GM19328 (cell line): ENCODE data around the gene HSPB9.

ENCODE experiments used
- ATAC-seq: cut with Tn5 transposase; IDR thresholded peaks from one replicate; pipeline ENCODE4 v1.9.1; 2021; ENCODE audit warnings: mild to moderate bottlenecking, moderate library complexity; ENCODE audit not compliant: unreplicated experiment

The HSPB9 gene

GRCh38 chr17:42098730-42099399 lies 23.7 kb upstream of the HSPB9 start:
- ATAC-seq: no peak

GRCh38 chr17:42101513-42102292 lies 20.9 kb upstream of the HSPB9 start:
- no peak for ATAC-seq

DNA sequence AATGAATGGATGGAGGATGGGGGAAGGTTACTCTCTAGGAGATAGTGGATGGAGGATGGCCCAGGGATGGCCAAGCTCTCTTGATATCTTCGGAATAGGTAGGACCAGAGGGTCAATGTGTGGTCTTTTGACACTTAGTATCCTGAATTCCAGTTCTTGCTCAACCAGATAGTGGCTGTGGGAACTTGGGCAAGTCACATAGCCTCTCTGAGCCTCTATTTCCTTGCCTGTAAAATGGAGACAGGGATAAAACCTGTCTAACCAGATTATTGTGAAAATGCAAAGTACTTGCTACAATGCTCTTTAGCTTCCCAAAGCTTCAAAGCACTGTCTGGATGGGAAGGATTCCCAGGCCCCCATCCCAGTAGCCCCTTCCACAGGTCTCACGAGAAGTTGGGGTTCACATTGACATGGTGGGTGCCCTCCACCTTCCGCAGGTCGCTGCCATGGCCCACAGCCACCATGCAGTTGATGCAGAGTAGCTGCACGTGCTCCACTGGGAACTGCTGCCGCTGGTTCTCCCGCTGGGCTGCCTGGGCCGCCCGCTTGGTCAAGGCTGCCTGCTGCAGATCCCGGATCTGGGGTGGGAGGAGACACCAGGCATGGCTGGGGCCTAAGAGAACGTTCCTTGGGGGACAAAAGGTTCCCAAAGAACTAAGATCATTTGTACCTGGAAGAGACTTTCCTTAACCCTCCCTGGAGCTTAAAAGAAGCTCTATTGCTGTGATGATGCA lies 19.2 kb upstream of the HSPB9 start:
- no peak for ATAC-seq

GRCh38 chr17:42104264-42104663 lies 18.3 kb upstream of the HSPB9 start:
- ATAC-seq: no peak

DNA sequence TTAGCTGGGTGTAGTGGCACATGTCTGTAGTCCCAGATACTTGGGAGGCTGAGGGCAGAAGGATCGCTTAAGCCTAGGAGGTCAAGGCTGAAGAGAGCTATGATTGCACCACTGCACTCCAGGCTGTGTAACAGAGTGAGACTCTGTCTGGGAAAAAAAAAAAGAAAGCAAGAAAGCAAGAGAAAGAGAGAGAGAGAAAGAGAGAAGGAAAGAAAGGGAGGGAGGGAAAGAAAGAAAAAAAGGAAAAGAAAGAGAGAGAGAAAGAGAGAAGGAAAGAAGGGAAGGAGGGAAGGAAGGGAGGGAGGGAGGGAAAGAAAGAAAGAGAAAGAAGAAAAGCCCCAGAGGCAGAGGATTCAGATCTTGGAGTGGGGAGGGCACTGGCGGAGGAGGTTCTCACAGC lies 16.6 kb upstream of the HSPB9 start:
- no peak for ATAC-seq

DNA sequence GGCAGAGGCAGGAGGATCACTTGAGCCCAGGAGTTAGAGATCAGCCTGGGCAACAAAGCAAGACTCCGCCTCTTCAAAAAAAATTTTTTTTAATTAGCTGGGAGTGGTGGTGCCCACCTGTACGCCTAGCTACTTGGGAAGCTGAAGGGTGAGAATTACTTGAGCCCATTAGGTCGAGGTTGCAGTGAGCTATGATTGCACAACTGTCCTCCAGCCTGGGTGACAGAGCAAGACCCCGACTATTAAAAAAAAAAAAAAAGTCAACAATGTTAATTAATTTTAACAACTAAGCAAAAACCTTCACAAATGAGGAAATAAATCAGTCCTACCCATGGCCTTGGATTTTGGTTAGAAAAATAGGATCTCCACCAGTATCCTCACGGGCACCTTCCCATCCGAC lies 15.5 kb upstream of the HSPB9 start:
- ATAC-seq: no peak

GRCh38 chr17:42107597-42108576 lies 14.7 kb upstream of the HSPB9 start:
- peak; percentile 60 for ATAC-seq

- no peak for ATAC-seq
Measured at GRCh38 chr17:42109086-42109485, 13.5 kb upstream of the HSPB9 start.

- ATAC-seq: no peak
Measured at GRCh38 chr17:42110301-42111264, 12.0 kb upstream of the HSPB9 start.

- no peak for ATAC-seq
Measured at GRCh38 chr17:42111265-42111636, 11.4 kb upstream of the HSPB9 start.

- ATAC-seq: no peak
Measured at GRCh38 chr17:42111871-42112551, 10.6 kb upstream of the HSPB9 start.

- peak; percentile 48 for ATAC-seq
Measured at GRCh38 chr17:42112552-42113176, 9.9 kb upstream of the HSPB9 start, which contains the start of gene DHX58. DHX58 (minus strand) TSS chr17:42112714; CDS start chr17:42111892, 822 bp downstream.

GRCh38 chr17:42113293-42114069 lies 9.1 kb upstream of the HSPB9 start:
- ATAC-seq: no peak

- no peak for ATAC-seq
Measured at GRCh38 chr17:42114118-42114517, 8.5 kb upstream of the HSPB9 start.

DNA sequence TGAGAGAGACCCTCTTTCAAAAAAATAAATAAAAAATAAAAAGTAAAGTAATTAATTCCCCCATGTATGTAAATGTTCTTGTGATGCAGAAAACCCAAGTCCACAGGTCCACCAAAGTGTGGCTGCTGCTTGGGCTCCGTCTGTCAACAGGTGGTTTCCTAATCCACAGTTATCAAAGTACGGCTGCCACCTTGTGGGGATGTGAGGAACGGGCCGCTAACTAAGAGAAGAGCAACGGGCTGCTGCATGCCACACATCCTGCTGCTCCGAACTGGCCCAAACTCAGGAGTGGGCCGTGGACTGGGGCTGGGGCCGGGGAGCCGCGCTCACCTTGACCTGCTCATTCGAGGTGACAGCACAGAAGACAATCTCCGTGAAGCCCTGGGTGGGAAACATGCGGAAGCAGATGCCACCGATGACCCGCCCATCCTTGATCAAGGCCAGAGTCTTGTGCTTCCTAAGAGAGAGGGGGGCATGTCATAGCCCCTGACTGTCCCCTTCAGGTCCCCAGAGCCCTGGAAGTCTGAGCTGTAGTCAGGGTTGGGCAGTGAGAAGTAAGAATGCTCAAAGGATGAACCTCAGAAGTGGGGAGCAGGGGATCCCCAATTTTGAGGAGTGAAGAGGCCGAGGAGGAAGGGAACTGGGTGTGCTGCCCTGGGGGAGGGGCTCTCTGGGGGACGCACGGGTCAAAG lies 5.8 kb upstream of the HSPB9 start:
- ATAC-seq: no peak

DNA sequence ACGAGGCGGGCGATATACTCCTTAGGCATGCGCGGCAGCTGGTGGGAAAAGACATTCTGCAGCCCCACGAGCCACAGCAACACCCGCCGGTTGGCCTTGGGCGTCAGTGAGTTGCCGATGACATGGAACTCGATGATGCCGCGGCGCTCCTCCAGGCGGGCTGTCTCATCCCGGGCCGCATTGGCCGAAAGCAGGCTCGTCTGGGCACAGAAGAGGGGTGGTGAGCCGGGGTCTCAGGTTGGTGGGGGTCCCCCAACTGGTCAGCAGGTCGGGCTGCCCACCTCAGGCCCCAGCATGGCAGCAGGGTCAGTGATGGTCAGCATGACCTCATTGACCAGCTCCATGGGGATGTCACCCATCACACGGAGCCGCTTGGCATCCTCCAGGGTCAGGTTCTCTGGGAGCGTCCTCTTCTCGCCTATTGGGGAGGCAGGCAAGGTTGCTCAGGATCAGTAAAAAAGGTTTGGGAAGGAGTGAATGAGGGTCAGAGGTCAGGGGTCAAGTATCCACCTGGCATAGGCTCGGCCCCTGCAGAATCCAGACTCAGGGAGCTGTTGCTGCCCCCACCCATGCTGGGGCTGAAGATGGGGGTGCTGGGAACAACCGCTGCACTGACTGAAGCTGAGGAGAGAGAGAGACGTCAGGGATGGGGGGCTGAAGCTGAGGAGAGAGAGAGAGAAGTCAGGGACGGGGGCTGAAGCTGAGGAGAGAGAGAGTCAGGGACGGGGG lies 5.0 kb upstream of the HSPB9 start:
- no peak for ATAC-seq
